Mesendoderm (in vitro differentiated cells): ENCODE results near the gene KRTAP10-10.

ENCODE experiments used
- DNase-seq: peaks from one replicate; pipeline ENCODE4 v3.0.0; 2013
- H2AK5ac ChIP-seq: 2 replicates; pipeline ENCODE4 v1.6.1; 2013; ENCODE audit warnings: low read length, inconsistent platforms
- H2BK120ac ChIP-seq: 2 replicates; pipeline ENCODE4 v1.6.1; 2013; ENCODE audit warnings: low read depth, mild to moderate bottlenecking, low read length, moderate library complexity, mixed read lengths
- H2BK15ac ChIP-seq: replicated peaks from 2 replicates; pipeline ENCODE4 v1.6.1; 2013; ENCODE audit warnings: low read depth, mild to moderate bottlenecking, moderate library complexity
- H2BK5ac ChIP-seq: 2 replicates; pipeline ENCODE4 v1.6.1; 2013; ENCODE audit warnings: low read length, inconsistent platforms
- H3K18ac ChIP-seq: 2 replicates; pipeline ENCODE4 v1.6.1; 2013; ENCODE audit warnings: mild to moderate bottlenecking, low read length, mixed read lengths
- H3K23ac ChIP-seq: one replicate; pipeline ENCODE4 v1.6.1; 2013; ENCODE audit warnings: low read length
- H3K27ac ChIP-seq: 2 replicates; pipeline ENCODE4 v1.5.1; 2013; ENCODE audit warnings: low read depth, mild to moderate bottlenecking, inconsistent platforms, low read length, moderate library complexity
- H3K27me3 ChIP-seq: 2 replicates; pipeline ENCODE4 v1.6.1; 2013; ENCODE audit warnings: low read length, control low read depth, mild to moderate bottlenecking, inconsistent platforms; ENCODE audit not compliant: insufficient read depth, poor library complexity
- H3K36me3 ChIP-seq: 2 replicates; pipeline ENCODE4 v1.6.1; 2013; ENCODE audit warnings: low read length, inconsistent platforms; ENCODE audit not compliant: control insufficient read depth, insufficient read depth
- H3K4ac ChIP-seq: one replicate; pipeline ENCODE4 v1.6.1; 2013; ENCODE audit warnings: low read depth, mild to moderate bottlenecking, low read length, moderate library complexity
- H3K4me1 ChIP-seq: 2 replicates; pipeline ENCODE4 v1.6.1; 2013; ENCODE audit warnings: low read depth, low read length, inconsistent platforms; ENCODE audit not compliant: control insufficient read depth
- H3K4me2 ChIP-seq: 2 replicates; pipeline ENCODE4 v1.6.1; 2013; ENCODE audit warnings: low read length
- H3K4me3 ChIP-seq: 2 replicates; pipeline ENCODE4 v1.5.1; 2013; ENCODE audit warnings: mild to moderate bottlenecking, low read length
- H3K56ac ChIP-seq: one replicate; pipeline ENCODE4 v1.6.1; 2013; ENCODE audit warnings: low read length
- H3K79me1 ChIP-seq: 2 replicates; pipeline ENCODE4 v1.6.1; 2013; ENCODE audit warnings: low read length, inconsistent platforms
- H3K79me2 ChIP-seq: 2 replicates; pipeline ENCODE4 v1.6.1; 2013; ENCODE audit warnings: mild to moderate bottlenecking, low read length; ENCODE audit not compliant: control insufficient read depth, insufficient read depth
- H3K9ac ChIP-seq: 2 replicates; pipeline ENCODE4 v1.6.1; 2013; ENCODE audit warnings: low read length, inconsistent platforms
- H4K5ac ChIP-seq: one replicate; pipeline ENCODE4 v1.6.1; 2013; ENCODE audit warnings: low read length
- H4K8ac ChIP-seq: one replicate; pipeline ENCODE4 v1.6.1; 2013; ENCODE audit warnings: low read depth, mild to moderate bottlenecking, control low read depth, low read length, moderate library complexity
- WGBS: extraction: QIAGEN DNeasy Blood & Tissue Kit; methylation state at CpG from one replicate; pipeline ENCODE4 v1.1.7; 2013; ENCODE audit warnings: low lambda C conversion rate, missing lambda C conversion rate; ENCODE audit not compliant: insufficient coverage; ENCODE audit errors: extremely low coverage; 5-methylcytosine and 5-hydroxymethylcytosine counted together

KRTAP10-10 gene

GRCh38 chr21:44613386-44614155 is 23.6 kb upstream of the KRTAP10-10 start:
- no CpG with 5 or more reads among the region's 26 CpGs for WGBS

GRCh38 chr21:44614161-44614631 is 23.0 kb upstream of the KRTAP10-10 start:
- H3K9ac ChIP-seq: no peak overlapping the region
- H3K27ac ChIP-seq: no peak overlapping the region
- no peaks in the 10 kb centered on the region for H3K79me2 ChIP-seq
- no peak overlapping the region for H2AK5ac ChIP-seq
- no peak overlapping the region for H3K18ac ChIP-seq
- H3K4me2 ChIP-seq: no peak overlapping the region
- WGBS: no CpG with 5 or more reads among the region's 20 CpGs
- H2BK120ac ChIP-seq: no peak overlapping the region
- H3K36me3 ChIP-seq: no peaks in the 10 kb centered on the region
- no peak overlapping the region for H4K5ac ChIP-seq
- no peak overlapping the region for H3K4me3 ChIP-seq
- no peak overlapping the region for H3K56ac ChIP-seq
- H3K4ac ChIP-seq: no peak overlapping the region
- peaks cover 4% of the 10 kb centered on the region for H3K4me1 ChIP-seq
- no peaks in the 10 kb centered on the region for H3K79me1 ChIP-seq
- H2BK5ac ChIP-seq: no peak overlapping the region
- H4K8ac ChIP-seq: no peak overlapping the region
- H3K27me3 ChIP-seq: no peaks in the 10 kb centered on the region
- no peak overlapping the region for H2BK15ac ChIP-seq
- no peak overlapping the region for H3K23ac ChIP-seq
- no peak for DNase-seq

More at GRCh38 chr21:44613386-44614155, 23.6 kb upstream of the KRTAP10-10 start:
- Histone ChIP-seq H3K79me1 (no peaks in the 10 kb centered on the region), H3K27me3 (no peaks in the 10 kb centered on the region), H2BK5ac (no peak overlapping the region), H3K79me2 (no peaks in the 10 kb centered on the region), H3K18ac (no peak overlapping the region), H2AK5ac (no peak overlapping the region), H3K4me3 (no peak overlapping the region), H3K27ac (no peak overlapping the region), H2BK120ac (no peak overlapping the region), H3K56ac (no peak overlapping the region), H4K5ac (no peak overlapping the region), H3K23ac (no peak overlapping the region), H4K8ac (no peak overlapping the region), H3K36me3 (no peaks in the 10 kb centered on the region), H2BK15ac (no peak overlapping the region), H3K4ac (no peak overlapping the region), H3K4me1 (no peaks in the 10 kb centered on the region), H3K4me2 (no peak overlapping the region), H3K9ac (no peak overlapping the region)
- DNase-seq: no peak

GRCh38 chr21:44614961-44615391 is 22.2 kb upstream of the KRTAP10-10 start:
- H4K8ac ChIP-seq: no peak overlapping the region
- no peaks in the 10 kb centered on the region for H3K79me1 ChIP-seq
- no peak overlapping the region for H2BK120ac ChIP-seq
- H3K4me3 ChIP-seq: no peak overlapping the region
- no peak for DNase-seq
- no peak overlapping the region for H2AK5ac ChIP-seq
- H3K9ac ChIP-seq: no peak overlapping the region
- H3K4ac ChIP-seq: no peak overlapping the region
- H3K23ac ChIP-seq: no peak overlapping the region
- H3K56ac ChIP-seq: no peak overlapping the region
- no peak overlapping the region for H3K4me2 ChIP-seq
- H3K18ac ChIP-seq: no peak overlapping the region
- no peaks in the 10 kb centered on the region for H3K79me2 ChIP-seq
- no peak overlapping the region for H2BK15ac ChIP-seq
- no peaks in the 10 kb centered on the region for H3K27me3 ChIP-seq
- H3K27ac ChIP-seq: no peak overlapping the region
- WGBS: no CpG with 5 or more reads among the region's 28 CpGs
- H3K36me3 ChIP-seq: no peaks in the 10 kb centered on the region
- H3K4me1 ChIP-seq: peaks cover 4% of the 10 kb centered on the region
- H4K5ac ChIP-seq: no peak overlapping the region
- no peak overlapping the region for H2BK5ac ChIP-seq

GRCh38 chr21:44615466-44615865 is 21.7 kb upstream of the KRTAP10-10 start:
- Histone ChIP-seq H3K36me3 (no peaks in the 10 kb centered on the region), H3K4me2 (no peak overlapping the region), H3K23ac (no peak overlapping the region), H2BK5ac (no peak overlapping the region), H3K79me1 (no peaks in the 10 kb centered on the region), H3K18ac (no peak overlapping the region), H4K5ac (no peak overlapping the region), H3K4me3 (no peak overlapping the region), H2BK120ac (no peak overlapping the region), H2BK15ac (no peak overlapping the region), H3K27ac (no peak overlapping the region), H4K8ac (no peak overlapping the region), H3K4ac (no peak overlapping the region), H2AK5ac (no peak overlapping the region), H3K56ac (no peak overlapping the region), H3K27me3 (no peaks in the 10 kb centered on the region), H3K9ac (no peak overlapping the region), H3K4me1 (peaks cover 4% of the 10 kb centered on the region), H3K79me2 (no peaks in the 10 kb centered on the region)
- no CpG with 5 or more reads among the region's 8 CpGs for WGBS
- DNase-seq: no peak

- Histone ChIP-seq H3K79me1 (no peaks in the 10 kb centered on the region), H3K4me3 (no peak overlapping the region), H2BK120ac (no peak overlapping the region), H3K4me2 (no peak overlapping the region), H3K36me3 (no peaks in the 10 kb centered on the region), H3K4me1 (peaks cover 4% of the 10 kb centered on the region), H2BK15ac (no peak overlapping the region), H3K27ac (no peak overlapping the region), H2BK5ac (no peak overlapping the region), H3K18ac (no peak overlapping the region), H3K4ac (no peak overlapping the region), H3K23ac (no peak overlapping the region), H3K9ac (no peak overlapping the region), H3K56ac (no peak overlapping the region), H4K5ac (no peak overlapping the region), H3K79me2 (no peaks in the 10 kb centered on the region), H3K27me3 (no peaks in the 10 kb centered on the region), H2AK5ac (no peak overlapping the region), H4K8ac (no peak overlapping the region)
- no CpG with 5 or more reads among the region's 17 CpGs for WGBS
- DNase-seq: no peak
These were observed 21.1 kb upstream of the KRTAP10-10 start for GRCh38 chr21:44615911-44616590.
